GM18520 (cell line): ENCODE results near the gene ITGA6.

ENCODE experiments used
- ATAC-seq: cut with Tn5 transposase; IDR thresholded peaks from one replicate; pipeline ENCODE4 v1.9.1; 2021; ENCODE audit not compliant: unreplicated experiment

Gene ITGA6

GRCh38 chr2:172464400-172465129 lies 37.2 kb downstream of the ITGA6 start:
- no peak for ATAC-seq

GRCh38 chr2:172465417-172466334 lies 38.3 kb downstream of the ITGA6 start:
- ATAC-seq = peak; percentile 38

GRCh38 chr2:172467382-172467781 lies 40.0 kb downstream of the ITGA6 start:
- ATAC-seq = no peak

- ATAC-seq = no peak
Observed at GRCh38 chr2:172470958-172471922, 43.9 kb downstream of the ITGA6 start.

- ATAC-seq = no peak
Observed at GRCh38 chr2:172472446-172473033, 45.2 kb downstream of the ITGA6 start.

GRCh38 chr2:172473167-172473566 lies 45.8 kb downstream of the ITGA6 start:
- ATAC-seq = no peak

GRCh38 chr2:172478353-172478752 lies 51.0 kb downstream of the ITGA6 start:
- no peak for ATAC-seq

GRCh38 chr2:172480301-172481218 lies 53.2 kb downstream of the ITGA6 start:
- no peak for ATAC-seq

- no peak for ATAC-seq
Observed at GRCh38 chr2:172481507-172482262, 54.3 kb downstream of the ITGA6 start.

- no peak for ATAC-seq
Observed at GRCh38 chr2:172484253-172484652, 56.9 kb downstream of the ITGA6 start.

GRCh38 chr2:172484706-172485105 lies 57.3 kb downstream of the ITGA6 start:
- ATAC-seq = no peak

GRCh38 chr2:172488556-172488955 lies 61.2 kb downstream of the ITGA6 start:
- ATAC-seq = no peak

- ATAC-seq = no peak
Observed at GRCh38 chr2:172489681-172490080, 62.3 kb downstream of the ITGA6 start.

GRCh38 chr2:172496160-172496608 lies 68.8 kb downstream of the ITGA6 start:
- no peak for ATAC-seq

- ATAC-seq = no peak
Observed at GRCh38 chr2:172507199-172507598, 79.8 kb downstream of the ITGA6 start.

- no peak for ATAC-seq
Observed at GRCh38 chr2:172510088-172510487, 82.7 kb downstream of the ITGA6 start.

GRCh38 chr2:172510548-172510947 lies 83.2 kb downstream of the ITGA6 start:
- no peak for ATAC-seq

GRCh38 chr2:172512810-172513523 lies 85.6 kb downstream of the ITGA6 start:
- ATAC-seq = no peak
